T-helper 17 cell (primary cell): ENCODE measurements around the gene ACTR5. TPM values are rescaled to one million over a fixed set of nuclear protein-coding genes. Genes with fewer than 3 reads are reported as not detected.
"Not testable (repeated sequence)": the region's sequence is repeated elsewhere in the genome, so short reads cannot be mapped to it uniquely, and the experiment has no call there.

ENCODE experiments used
- ATAC-seq: fragments of 150-1000 bp; cut with Tn5 transposase; 2 replicates; pipeline ENCODE4 v1.10.0; 2021; ENCODE audit warnings: mild to moderate bottlenecking, moderate library complexity
- DNase-seq, 3 donors: peaks; one replicate each; pipeline versions ENCODE4 v3.0.0 to v3.0.0-alpha.2; 2020 to 2021
- H3K9me3 ChIP-seq: one replicate; pipeline ENCODE4 v1.7.0; 2013; ENCODE audit warnings: low read length, mild to moderate bottlenecking; ENCODE audit not compliant: control insufficient read depth, poor library complexity, severe bottlenecking
- H3K27ac Mint-ChIP-seq: one replicate; pipeline ENCODE4 v1.8.0; 2022; ENCODE audit warnings: mild to moderate bottlenecking, moderate library complexity, mixed read lengths
- H3K27me3 Mint-ChIP-seq: one replicate; pipeline ENCODE4 v1.8.0; 2022; ENCODE audit warnings: mixed read lengths
- H3K36me3 Mint-ChIP-seq: one replicate; pipeline ENCODE4 v1.8.0; 2022; ENCODE audit warnings: low read depth, mixed read lengths
- H3K4me1 Mint-ChIP-seq: one replicate; pipeline ENCODE4 v1.8.0; 2022; ENCODE audit warnings: mild to moderate bottlenecking, mixed read lengths
- H3K4me3 Mint-ChIP-seq: one replicate; pipeline ENCODE4 v1.8.0; 2022; ENCODE audit warnings: mild to moderate bottlenecking, moderate library complexity, mixed read lengths
- total RNA-seq, 4 donors: library from RNA in 2 of 4; stranded (reverse) in 2 of 4; gene quantifications; one replicate each; pipeline ENCODE4 v1.2.3 and lab custom pipeline; 2022 to 2026

ACTR5 gene
- total RNA-seq, 2 donors from 2014 or later, result 12.2 to 14.6 TPM

DNA sequence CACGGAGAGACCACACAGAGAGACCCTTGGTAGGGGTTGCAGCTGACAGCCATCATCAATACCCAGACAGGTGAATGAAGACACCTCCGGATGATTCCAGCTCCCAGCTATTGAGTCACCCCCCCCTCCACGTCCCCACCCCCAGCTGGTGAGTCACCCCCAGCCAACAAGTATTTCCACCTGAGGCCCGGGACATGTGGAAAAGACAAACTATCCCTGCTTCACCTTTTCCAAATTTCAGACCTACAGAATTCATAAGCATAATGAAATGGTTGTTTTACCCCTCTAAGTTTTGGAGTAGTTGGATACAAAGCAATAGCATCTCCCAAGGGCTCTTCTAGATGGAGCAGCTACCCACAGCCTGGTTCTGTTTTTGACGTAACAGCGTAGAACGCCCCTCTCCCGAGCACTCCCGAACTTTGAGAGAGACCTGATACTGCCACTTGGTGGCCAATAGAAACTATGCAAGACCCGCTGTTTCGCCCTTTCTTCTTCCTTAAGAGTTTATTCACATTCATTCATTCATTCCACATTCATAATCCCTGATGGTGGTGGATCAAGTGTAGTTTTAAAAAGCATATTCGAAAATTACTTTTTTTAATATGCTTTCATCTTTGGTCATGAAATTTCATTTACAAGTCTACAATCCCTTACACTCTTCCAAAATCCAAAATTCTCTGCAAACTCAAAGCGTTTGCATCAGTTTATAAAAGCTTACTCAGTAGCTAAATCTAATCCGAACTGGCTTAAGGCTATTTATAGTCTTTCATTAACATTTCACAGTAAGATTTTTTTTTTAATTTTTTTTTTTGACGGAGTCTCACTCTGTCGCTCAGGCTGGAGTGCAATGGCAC is 42.2 kb downstream of the ACTR5 start:
- Mint-ChIP-seq H3K4me1 (peaks cover 8% of the 10 kb centered on the region), H3K4me3 (no peak overlapping the region), H3K36me3 (peaks cover 2% of the 10 kb centered on the region), H3K27me3 (no peaks in the 10 kb centered on the region), H3K27ac (no peak overlapping the region)
- no peaks in the 10 kb centered on the region for H3K9me3 ChIP-seq
- DNase-seq (peak in 2 of 3 donors; percentile 21 to 39), ATAC-seq (no peak)

DNA sequence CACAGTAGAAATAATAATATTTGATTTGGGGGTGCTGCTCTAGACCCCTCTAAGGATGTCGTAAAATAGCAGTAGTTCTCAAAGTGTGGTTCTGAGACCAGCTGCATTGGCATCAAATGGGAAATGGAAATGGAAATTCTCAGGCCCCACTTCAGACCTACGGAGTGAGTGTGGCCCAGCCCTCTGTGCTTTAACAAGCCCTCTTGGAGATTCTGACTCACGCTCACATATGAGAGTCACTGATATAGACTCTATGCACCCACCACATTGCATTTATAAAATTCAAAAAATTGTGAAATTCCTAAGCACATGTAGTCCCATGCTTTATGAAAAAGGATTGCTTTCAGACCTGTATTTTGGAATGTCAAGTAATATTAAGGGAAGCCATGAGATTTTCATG is 43.0 kb downstream of the ACTR5 start:
- no peak for ATAC-seq
- Mint-ChIP-seq H3K27me3 (no peaks in the 10 kb centered on the region), H3K4me3 (no peak overlapping the region), H3K27ac (no peak overlapping the region), H3K36me3 (no peaks in the 10 kb centered on the region), H3K4me1 (peaks cover 8% of the 10 kb centered on the region)
- DNase-seq, result no peak
- no peaks in the 10 kb centered on the region for H3K9me3 ChIP-seq

DNA sequence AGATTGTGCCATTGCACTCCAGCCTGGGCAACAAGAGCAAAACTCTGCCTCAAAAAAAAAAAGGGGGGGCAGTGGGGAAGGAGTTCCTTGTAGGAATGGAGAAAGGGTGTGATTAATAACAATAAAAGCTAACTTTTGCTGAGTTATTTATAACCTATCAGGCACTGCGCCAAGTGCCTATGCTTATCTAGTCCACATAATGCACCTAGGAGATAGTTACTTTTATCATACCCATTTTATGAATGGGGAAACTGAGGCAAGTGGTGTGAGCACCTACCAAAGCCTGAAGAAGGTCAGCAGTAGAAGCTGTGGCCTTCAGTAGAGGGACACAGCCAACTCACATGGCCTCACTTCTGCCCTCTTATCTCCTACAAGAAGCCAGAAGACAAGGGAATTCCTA is 43.7 kb downstream of the ACTR5 start:
- DNase-seq, result no peak
- H3K36me3 Mint-ChIP-seq, result no peaks in the 10 kb centered on the region
- no peak overlapping the region for H3K27ac Mint-ChIP-seq
- H3K27me3 Mint-ChIP-seq, result no peaks in the 10 kb centered on the region
- H3K4me1 Mint-ChIP-seq, result peaks cover 8% of the 10 kb centered on the region
- H3K9me3 ChIP-seq, result no peaks in the 10 kb centered on the region
- no peak for ATAC-seq
- no peak overlapping the region for H3K4me3 Mint-ChIP-seq

DNA sequence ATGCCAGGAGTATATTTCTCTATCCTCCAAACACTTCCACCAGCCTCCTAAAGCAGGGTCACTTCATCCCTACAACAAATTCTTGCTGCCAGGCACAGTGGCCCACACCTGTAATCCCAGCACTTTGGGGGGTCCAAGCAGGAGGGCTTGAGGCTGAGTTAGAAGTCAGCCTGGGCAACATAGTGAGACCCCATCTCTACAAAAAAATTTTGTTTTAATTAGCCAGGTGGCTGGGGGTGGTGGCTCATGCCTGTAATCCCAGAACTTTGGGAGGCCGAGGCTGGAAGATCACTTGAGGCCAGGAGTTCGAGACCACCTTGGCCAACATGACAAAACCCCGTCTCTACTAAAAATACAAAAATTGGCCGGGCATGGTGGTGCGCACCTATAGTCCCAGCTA is 45.8 kb downstream of the ACTR5 start:
- not testable (repeated sequence) for H3K4me3 Mint-ChIP-seq, DNase-seq, H3K9me3 ChIP-seq, ATAC-seq, H3K4me1 Mint-ChIP-seq, H3K36me3 Mint-ChIP-seq, H3K27me3 Mint-ChIP-seq
- H3K27ac Mint-ChIP-seq, result peak overlapping the region; percentile 19

DNA sequence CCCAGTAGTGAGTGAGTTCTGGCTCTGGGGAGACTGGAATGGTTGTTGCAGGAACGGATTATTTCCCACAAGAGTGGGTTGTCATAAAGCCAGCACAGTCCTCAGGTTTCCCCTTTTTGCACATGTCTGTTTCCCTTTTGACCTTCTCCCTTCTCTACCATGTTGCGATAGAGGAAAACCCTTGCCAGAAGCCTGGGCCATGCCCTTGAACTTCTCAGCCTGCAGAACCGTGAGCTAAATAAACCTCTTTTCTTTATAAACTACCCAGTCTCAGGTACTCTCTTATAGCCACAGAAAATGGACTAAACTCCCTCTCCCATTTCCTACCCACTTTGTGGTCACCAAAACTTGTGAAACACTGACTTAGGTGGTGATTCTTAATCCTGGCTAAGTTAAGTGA is 50.0 kb downstream of the ACTR5 start:
- H3K27ac Mint-ChIP-seq, result peak overlapping the region; percentile 27
- H3K36me3 Mint-ChIP-seq, result no peaks in the 10 kb centered on the region
- no peak for DNase-seq
- H3K4me1 Mint-ChIP-seq, result peaks cover 5% of the 10 kb centered on the region
- H3K4me3 Mint-ChIP-seq, result no peak overlapping the region
- ATAC-seq, result no peak
- H3K9me3 ChIP-seq, result no peaks in the 10 kb centered on the region
- H3K27me3 Mint-ChIP-seq, result no peaks in the 10 kb centered on the region

DNA sequence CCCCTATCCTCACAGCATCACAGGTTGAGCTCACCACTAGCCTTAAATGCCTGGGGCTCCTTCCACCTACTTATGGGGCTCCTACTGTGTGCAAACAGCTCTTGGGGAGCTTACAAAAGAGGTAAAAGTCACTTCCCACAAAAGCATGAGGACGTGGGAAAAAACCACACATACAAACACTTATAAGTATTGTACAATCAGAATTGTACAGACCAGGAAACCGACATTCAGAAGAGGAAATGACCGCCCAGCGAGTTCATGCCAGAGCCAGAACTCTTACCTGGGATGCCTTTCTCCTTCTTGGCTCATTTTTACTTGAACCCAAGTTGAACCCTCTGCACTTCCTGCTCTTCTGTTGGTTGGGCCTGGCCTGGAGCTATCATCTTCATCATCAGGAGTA is 50.9 kb downstream of the ACTR5 start:
- no peaks in the 10 kb centered on the region for H3K36me3 Mint-ChIP-seq
- H3K27me3 Mint-ChIP-seq, result no peaks in the 10 kb centered on the region
- H3K9me3 ChIP-seq, result no peaks in the 10 kb centered on the region
- peaks cover 7% of the 10 kb centered on the region for H3K4me1 Mint-ChIP-seq
- DNase-seq (no peak), ATAC-seq (no peak)
- H3K27ac Mint-ChIP-seq, result peak overlapping the region; percentile 27
- no peak overlapping the region for H3K4me3 Mint-ChIP-seq

DNA sequence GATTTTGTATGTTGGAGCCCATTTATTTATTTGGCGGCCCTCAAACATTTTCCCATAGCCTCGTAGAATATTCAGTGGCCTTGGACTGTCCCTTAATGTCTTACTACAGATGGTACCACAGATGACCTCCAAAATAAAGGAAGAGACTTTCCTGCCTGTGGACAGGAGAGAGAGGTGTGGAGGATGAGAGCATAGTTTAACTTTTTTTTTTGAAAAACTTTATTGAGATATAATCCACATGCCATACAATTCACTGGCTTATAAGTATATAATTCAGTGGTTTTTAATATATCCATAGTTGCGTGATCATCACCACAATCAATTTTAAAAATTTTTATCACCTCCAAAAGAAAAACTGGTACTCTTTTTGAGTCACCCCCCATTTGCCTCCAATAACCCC is 52.6 kb downstream of the ACTR5 start:
- peak overlapping the region; percentile 25 for H3K4me3 Mint-ChIP-seq

DNA sequence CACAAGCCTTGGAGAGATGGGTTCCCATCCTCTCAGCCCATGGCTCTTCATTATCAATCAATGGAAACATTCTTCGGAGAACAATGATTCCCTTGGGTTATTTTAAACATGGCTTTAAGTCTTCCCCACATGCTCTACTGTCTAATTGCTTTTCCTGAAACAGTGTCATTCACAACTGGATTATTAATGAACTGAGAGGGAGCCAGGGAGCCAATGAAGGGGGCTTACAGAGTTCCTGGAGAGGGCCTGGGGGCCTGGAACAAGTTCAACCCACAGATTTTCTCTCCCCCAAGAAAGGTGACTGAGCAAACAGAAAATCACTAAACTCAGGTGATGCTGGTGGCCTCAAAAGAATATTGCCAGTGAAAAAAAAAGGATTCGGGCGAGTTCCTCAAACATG is 56.0 kb downstream of the ACTR5 start:
- no peaks in the 10 kb centered on the region for H3K9me3 ChIP-seq
- H3K36me3 Mint-ChIP-seq, result peaks cover 3% of the 10 kb centered on the region
- DNase-seq (no peak), ATAC-seq (no peak)
- peak overlapping the region; percentile 93 for H3K4me3 Mint-ChIP-seq
- H3K27me3 Mint-ChIP-seq, result no peaks in the 10 kb centered on the region
- H3K4me1 Mint-ChIP-seq, result peaks cover 39% of the 10 kb centered on the region
- peak overlapping the region; percentile 98 for H3K27ac Mint-ChIP-seq

More for the DNA sequence above, 52.6 kb downstream of the ACTR5 start:
- no peaks in the 10 kb centered on the region for H3K27me3 Mint-ChIP-seq
- DNase-seq (no peak), ATAC-seq (no peak)
- no peaks in the 10 kb centered on the region for H3K9me3 ChIP-seq
- no peaks in the 10 kb centered on the region for H3K36me3 Mint-ChIP-seq
- H3K4me1 Mint-ChIP-seq, result peaks cover 20% of the 10 kb centered on the region
- no peak overlapping the region for H3K27ac Mint-ChIP-seq

DNA sequence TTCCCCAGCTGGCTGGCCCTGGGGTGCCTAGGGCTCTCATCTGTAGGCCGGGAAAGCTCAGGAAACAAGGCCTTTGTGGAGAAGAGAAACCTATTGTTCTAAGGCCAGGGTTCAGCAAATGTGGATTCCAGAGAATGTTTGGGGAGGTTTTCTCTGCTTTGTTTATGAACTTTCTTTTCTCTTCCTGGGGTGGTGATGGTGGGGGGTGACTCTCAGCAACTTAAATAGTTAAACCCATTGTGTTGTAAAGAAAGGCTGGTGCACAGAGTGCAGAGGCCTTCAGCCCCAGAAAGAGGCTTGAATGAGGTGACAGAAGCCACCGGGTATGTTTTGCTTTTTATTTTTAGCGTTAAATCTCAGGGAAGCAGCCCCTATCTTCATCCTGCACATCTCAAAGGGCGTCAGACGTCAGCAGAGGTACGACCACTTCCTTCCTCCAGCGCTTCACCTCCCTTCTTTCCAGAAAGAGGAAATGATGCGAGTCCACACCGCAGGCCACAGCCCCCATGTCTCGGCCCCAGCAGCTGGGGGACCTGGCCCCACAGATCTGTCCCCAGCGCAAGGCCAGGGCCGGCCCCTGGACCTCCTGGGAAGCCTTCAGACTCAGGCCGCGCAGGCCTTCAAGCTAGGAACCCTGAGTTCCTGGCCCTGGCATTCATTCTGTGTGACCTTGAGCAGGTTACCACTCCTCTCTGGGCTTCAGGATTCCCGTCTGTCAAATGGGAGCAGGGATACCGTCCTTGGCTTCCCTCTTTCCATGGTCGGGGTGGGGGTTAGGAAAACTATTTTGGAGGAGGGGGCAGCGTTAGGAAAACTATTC is 56.6 kb downstream of the ACTR5 start:
- H3K9me3 ChIP-seq, result no peaks in the 10 kb centered on the region
- no peaks in the 10 kb centered on the region for H3K27me3 Mint-ChIP-seq
- ATAC-seq, result peak; percentile 82
- H3K4me3 Mint-ChIP-seq, result peak overlapping the region; percentile 93
- H3K4me1 Mint-ChIP-seq, result peaks cover 44% of the 10 kb centered on the region
- peak; percentile 58 to 71 (median 64) for DNase-seq
- H3K27ac Mint-ChIP-seq, result peak overlapping the region; percentile 98
- peaks cover 3% of the 10 kb centered on the region for H3K36me3 Mint-ChIP-seq

DNA sequence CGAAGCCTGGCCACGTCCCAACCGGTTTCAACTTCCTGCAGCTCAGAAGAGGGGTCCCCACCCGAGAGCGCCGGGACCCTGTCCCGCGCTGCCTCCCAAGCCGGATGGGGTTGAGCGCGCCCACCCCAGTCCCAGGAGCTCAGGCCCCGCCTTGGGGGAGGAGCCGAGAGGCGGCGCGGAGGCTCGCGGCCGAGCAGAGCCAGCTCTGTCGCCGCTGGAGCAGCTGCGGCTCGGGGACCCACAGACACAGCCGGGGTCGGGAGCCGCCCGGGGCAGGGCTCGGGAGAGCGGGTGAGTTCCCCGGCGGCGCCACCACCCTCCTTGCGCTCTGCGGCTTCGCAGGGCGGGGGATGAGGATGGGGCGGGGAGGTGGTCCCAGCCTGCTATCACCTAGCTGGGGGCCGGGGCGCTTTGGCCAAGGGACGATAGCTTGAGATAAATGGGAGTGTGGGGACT is 57.3 kb downstream of the ACTR5 start, which contains the start of gene PPP1R16B:
Gene PPP1R16B (plus strand): TSS at position 196 of the 456 bp plus-strand sequence. CDS start 30,229 bp downstream, outside the sequence.
- DNase-seq (peak; percentile 63 to 67 (median 66)), ATAC-seq (peak; percentile 60)
- Mint-ChIP-seq H3K27me3 (no peaks in the 10 kb centered on the region), H3K36me3 (peaks cover 3% of the 10 kb centered on the region), H3K4me3 (peak within 1 kb of the TSS; percentile 93), H3K27ac (peak within 1 kb of the TSS; percentile 98), H3K4me1 (peaks cover 50% of the 10 kb centered on the region)
- H3K9me3 ChIP-seq, result no peaks in the 10 kb centered on the region

DNA sequence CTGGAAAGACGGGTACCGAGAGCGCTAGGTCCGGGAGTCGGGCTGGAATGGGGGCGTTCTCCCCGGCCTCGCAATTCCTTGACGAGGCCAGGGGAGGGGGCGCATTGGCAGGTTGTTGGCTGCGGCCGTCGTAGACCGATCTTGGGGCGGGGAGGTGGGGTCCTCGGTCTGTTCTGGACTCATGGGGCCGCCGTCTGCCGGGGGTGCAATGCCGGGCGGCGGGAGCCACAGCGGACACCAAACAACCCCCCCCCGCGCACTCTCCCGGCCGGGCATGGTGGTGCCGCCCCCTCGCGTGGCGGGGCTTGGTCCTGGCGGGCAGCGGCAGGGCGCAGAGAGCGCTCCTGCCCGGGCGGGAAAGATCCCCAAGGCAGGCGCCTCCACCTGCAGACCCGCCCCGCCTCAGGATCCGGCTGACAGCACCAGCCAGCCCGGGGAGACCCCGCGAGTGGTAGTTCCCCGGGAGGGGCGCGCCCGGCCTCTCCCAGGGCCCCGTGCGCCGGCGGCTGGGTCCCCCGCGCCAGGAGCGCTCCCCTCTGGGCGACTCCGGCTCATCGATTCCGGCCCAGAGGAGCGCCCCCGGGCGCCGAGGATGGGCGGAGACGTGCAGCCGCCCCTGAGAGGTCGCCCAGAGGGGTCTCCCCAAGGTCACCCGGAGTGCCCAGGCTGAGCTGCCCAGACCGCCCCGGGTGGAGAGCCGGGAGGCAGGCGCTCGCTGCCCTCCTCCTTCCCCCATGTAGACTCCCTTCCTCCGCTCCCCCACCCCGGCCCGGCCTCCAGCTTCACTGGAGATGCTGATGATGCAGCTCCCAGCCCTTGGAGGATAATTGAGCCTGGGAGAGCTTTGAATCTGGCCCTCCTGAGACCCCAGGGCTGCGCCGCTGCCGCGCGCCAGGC is 57.9 kb downstream of the ACTR5 start:
- H3K4me1 Mint-ChIP-seq, result peaks cover 56% of the 10 kb centered on the region
- H3K9me3 ChIP-seq, result no peaks in the 10 kb centered on the region
- peak; percentile 41 to 46 (median 46) for DNase-seq
- peak; percentile 13 for ATAC-seq
- H3K4me3 Mint-ChIP-seq, result peak overlapping the region; percentile 93
- peaks cover 3% of the 10 kb centered on the region for H3K36me3 Mint-ChIP-seq
- H3K27me3 Mint-ChIP-seq, result no peaks in the 10 kb centered on the region
- H3K27ac Mint-ChIP-seq, result peak overlapping the region; percentile 98

DNA sequence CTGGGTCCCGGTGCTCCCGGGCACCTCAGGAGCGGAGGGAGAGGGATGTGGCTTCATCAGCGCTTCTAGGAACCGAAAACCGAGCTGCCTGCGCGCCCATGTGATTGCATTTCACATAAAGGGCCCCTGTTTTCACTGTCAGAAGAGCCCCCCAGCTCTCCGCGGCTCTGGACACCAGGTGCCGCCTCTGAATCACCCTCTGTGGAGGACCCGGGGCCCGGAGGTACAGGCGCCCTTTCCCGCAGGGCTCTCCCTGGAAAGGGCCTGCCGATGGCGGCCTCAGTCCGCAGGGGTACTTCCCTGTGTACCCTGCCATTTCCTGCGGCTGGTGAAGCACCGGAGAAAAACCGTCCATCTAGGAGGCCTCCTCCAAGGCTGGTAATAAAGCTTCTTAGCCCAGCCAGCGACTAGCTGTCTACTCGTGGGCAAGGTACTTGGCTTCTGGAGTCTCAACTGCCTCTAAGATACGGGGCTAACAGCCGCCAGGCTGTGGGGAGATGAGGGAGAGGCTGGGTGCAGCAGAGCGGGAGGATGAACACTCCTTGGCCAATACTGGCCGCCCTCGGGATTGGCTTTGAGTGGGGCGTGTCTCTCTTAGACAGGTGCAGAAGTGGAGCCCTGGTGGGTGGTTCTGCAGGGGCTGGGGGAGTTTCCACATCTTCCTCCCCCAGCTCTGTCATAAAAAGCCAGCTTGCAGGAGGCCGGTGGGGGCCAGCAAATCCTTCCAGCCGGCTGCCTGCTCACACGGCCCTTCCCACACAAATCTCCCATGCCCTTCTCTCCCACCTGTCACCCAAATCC is 58.8 kb downstream of the ACTR5 start:
- ATAC-seq, result peak; percentile 26
- no peaks in the 10 kb centered on the region for H3K27me3 Mint-ChIP-seq
- peak overlapping the region; percentile 93 for H3K4me3 Mint-ChIP-seq
- H3K27ac Mint-ChIP-seq, result peak overlapping the region; percentile 96
- peaks cover 63% of the 10 kb centered on the region for H3K4me1 Mint-ChIP-seq
- H3K36me3 Mint-ChIP-seq, result peaks cover 5% of the 10 kb centered on the region
- peak; percentile 21 to 45 (median 42) for DNase-seq
- no peaks in the 10 kb centered on the region for H3K9me3 ChIP-seq
